ENCODE measurements around the gene TECPR2. TPM values are rescaled to one million over a fixed set of nuclear protein-coding genes. Genes with fewer than 3 reads are reported as not detected.

TECPR2 gene
- total and polyA plus RNA-seq, 4 donors, result 5.6 to 30.3 (median 19.5) TPM

DNA sequence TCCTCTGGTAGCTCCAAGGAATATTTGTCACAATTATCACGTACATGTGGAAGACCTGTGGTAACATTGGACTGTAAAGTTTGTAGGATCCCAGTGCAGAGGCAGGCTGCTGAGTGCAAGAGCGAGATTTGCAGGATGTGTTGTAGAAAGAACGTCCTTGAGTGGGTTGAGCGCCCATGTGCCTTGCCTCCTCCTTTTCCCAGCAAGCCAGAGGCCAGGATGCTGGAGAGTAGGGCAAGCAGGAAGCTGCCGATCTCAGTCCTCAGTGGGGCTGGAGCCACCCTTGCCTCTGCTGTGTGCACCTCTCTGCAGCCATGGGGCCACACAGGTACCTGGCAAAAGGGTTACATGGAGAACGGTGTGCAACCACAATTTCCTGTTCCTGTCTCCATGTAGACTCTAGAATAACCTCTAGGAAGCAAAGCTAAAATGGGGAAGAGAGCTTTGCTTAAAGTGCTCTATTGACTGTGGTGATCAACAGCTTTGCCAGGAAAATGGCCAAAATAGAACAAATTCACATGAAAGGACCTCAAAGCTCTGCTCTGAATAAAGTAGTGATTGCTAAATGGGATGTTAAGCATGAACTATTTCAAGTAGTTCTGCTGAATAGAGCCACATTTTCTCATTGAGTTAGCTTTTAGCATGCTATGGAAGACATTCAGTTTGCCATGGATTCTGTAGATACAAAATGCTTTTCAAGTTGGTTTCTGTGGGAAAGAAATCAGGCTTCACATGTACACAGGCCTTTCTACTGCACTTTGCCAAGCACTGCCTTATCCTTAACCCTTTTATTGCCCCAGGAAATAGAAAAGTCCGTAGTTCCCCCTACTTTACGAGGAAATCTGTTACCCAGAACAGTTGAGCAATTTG lies 109.4 kb downstream of the TECPR2 start:
- TF ChIP-seq, protein P1, sequence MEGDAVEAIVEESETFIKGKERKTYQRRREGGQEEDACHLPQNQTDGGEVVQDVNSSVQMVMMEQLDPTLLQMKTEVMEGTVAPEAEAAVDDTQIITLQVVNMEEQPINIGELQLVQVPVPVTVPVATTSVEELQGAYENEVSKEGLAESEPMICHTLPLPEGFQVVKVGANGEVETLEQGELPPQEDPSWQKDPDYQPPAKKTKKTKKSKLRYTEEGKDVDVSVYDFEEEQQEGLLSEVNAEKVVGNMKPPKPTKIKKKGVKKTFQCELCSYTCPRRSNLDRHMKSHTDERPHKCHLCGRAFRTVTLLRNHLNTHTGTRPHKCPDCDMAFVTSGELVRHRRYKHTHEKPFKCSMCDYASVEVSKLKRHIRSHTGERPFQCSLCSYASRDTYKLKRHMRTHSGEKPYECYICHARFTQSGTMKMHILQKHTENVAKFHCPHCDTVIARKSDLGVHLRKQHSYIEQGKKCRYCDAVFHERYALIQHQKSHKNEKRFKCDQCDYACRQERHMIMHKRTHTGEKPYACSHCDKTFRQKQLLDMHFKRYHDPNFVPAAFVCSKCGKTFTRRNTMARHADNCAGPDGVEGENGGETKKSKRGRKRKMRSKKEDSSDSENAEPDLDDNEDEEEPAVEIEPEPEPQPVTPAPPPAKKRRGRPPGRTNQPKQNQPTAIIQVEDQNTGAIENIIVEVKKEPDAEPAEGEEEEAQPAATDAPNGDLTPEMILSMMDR (IDR thresholded peaks at IDR 0.05; ENCODE audit: control extremely low read depth, extremely low read depth), result no peak
- Histone ChIP-seq H3K36me3 (ENCODE audit: control insufficient read depth in 4 of 4, insufficient read depth in 4 of 4, low read length in 4 of 4) (peaks cover 0 to 5% (median 2%) of the 10 kb centered on the region in 4 donors), H3K9ac (ENCODE audit: insufficient read depth in 1 of 2, low read length in 2 of 2) (no peak overlapping the region), H3K9me3 (ENCODE audit: control insufficient read depth in 4 of 4, insufficient read depth in 3 of 4, low read length in 3 of 4) (no peaks in the 10 kb centered on the region), H3K4me3 (no peak overlapping the region), H3K4me1 (ENCODE audit: control insufficient read depth in 5 of 5, insufficient read depth in 5 of 5, low read length in 5 of 5) (peaks cover 0 to 9% (median 0%) of the 10 kb centered on the region in 5 donors), H3K27ac (ENCODE audit: low read depth in 1 of 2, low read length in 1 of 2) (no peak overlapping the region), H3K27me3 (ENCODE audit: control insufficient read depth in 3 of 3, insufficient read depth in 3 of 3, low read length in 2 of 3) (no peaks in the 10 kb centered on the region)
- no peak for ATAC-seq (ENCODE audit: insufficient read depth, low FRiP score)
- WGBS, 2 donors, result 68 to 83% methylated on average over 8 of the region's 8 CpGs
- no peak for DNase-seq

DNA sequence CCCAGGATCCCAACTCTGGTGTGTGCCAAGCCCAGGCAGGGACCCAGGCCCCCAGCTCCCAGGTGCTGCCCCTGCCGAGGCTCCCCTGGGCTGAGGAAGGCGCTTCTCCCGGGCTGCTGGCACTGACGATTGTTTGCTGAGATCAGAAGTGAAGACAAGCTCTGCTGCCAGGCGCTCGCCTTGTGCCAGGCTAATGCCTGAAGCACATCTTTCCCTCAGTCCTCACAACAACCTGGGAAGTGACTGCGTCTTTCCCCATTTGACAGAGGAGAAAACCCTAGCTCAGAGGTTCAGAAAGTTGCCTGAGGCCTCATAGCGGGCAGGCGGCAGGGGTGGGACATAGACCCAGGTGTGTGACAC lies 110.0 kb downstream of the TECPR2 start:
- Histone ChIP-seq H3K36me3 (ENCODE audit: control insufficient read depth in 4 of 4, insufficient read depth in 4 of 4, low read length in 4 of 4) (peaks cover 0 to 5% (median 2%) of the 10 kb centered on the region in 4 donors), H3K9me3 (ENCODE audit: control insufficient read depth in 4 of 4, insufficient read depth in 3 of 4, low read length in 3 of 4) (no peaks in the 10 kb centered on the region), H3K27me3 (ENCODE audit: control insufficient read depth in 3 of 3, insufficient read depth in 3 of 3, low read length in 2 of 3) (no peaks in the 10 kb centered on the region), H3K4me3 (no peak overlapping the region), H3K9ac (ENCODE audit: insufficient read depth in 1 of 2, low read length in 2 of 2) (no peak overlapping the region), H3K27ac (ENCODE audit: low read depth in 1 of 2, low read length in 1 of 2) (no peak overlapping the region), H3K4me1 (ENCODE audit: control insufficient read depth in 5 of 5, insufficient read depth in 5 of 5, low read length in 5 of 5) (peaks cover 0 to 9% (median 0%) of the 10 kb centered on the region in 5 donors)
- ATAC-seq (ENCODE audit: insufficient read depth, low FRiP score), result no peak
- 90 to 91% methylated on average over 9 of the region's 9 CpGs for WGBS, 2 donors
- DNase-seq, result no peak
- TF ChIP-seq, protein P1 (IDR thresholded peaks at IDR 0.05; ENCODE audit: control extremely low read depth, extremely low read depth), result no peak

DNA sequence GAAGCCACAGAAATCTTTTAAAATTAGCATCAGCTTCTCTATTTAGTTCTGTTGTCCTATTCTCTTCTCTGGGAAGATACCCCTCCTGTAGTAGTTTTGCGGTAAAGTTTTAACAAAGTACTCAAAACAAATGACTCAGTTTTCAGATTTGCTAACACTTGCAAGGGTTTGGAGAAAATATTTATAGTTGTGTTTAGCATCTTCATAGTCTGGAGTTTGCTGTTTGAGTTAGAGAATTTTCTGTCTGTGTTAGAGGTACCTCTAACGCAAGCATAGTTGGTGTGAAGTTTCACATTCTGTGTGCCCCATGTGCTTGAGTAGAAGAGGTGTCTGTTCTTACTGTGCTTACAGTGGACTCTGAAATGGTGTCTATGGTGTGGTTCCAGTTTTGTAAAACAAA lies 110.8 kb downstream of the TECPR2 start:
- Histone ChIP-seq H3K9ac (ENCODE audit: insufficient read depth in 1 of 2, low read length in 2 of 2) (no peak overlapping the region), H3K9me3 (ENCODE audit: control insufficient read depth in 4 of 4, insufficient read depth in 3 of 4, low read length in 3 of 4) (no peaks in the 10 kb centered on the region), H3K4me3 (no peak overlapping the region), H3K4me1 (ENCODE audit: control insufficient read depth in 5 of 5, insufficient read depth in 5 of 5, low read length in 5 of 5) (peaks cover 0 to 9% (median 0%) of the 10 kb centered on the region in 5 donors), H3K36me3 (ENCODE audit: control insufficient read depth in 4 of 4, insufficient read depth in 4 of 4, low read length in 4 of 4) (peaks cover 0 to 5% (median 2%) of the 10 kb centered on the region in 4 donors), H3K27ac (ENCODE audit: low read depth in 1 of 2, low read length in 1 of 2) (no peak overlapping the region), H3K27me3 (ENCODE audit: control insufficient read depth in 3 of 3, insufficient read depth in 3 of 3, low read length in 2 of 3) (no peaks in the 10 kb centered on the region)
- DNase-seq, result no peak
- TF ChIP-seq, protein P1 (IDR thresholded peaks at IDR 0.05; ENCODE audit: control extremely low read depth, extremely low read depth), result no peak
- ATAC-seq (ENCODE audit: insufficient read depth, low FRiP score), result no peak
- 94 to 97% methylated on average over 2 of the region's 2 CpGs for WGBS, 2 donors

Data from lung (tissue), 12 donors.